K562 (cell line): ENCODE data around the gene SLC25A48. TPM values are rescaled to one million over a fixed set of nuclear protein-coding genes. Genes with fewer than 3 reads are reported as not detected.

ENCODE experiments used
- ATAC-seq: fragments of 200-7000 bp; cut with Tn5 transposase; 3 replicates; pipeline ENCODE4 v1.9.1; 2020; ENCODE audit warnings: moderate library complexity
- BruUV-seq: library from RNA; stranded (reverse); fragments of 400-500 nt; replicated peaks from 2 replicates; lab custom pipeline; 2021; lab: Mats Ljungman, UMichigan
- CTCF ChIA-PET: fragments of 300-600 bp; formaldehyde crosslinking; extraction: SDS; loops from one replicate; lab custom pipeline; 2021; ENCODE audit warnings: low intra/inter-chr PET ratio; lab: Yijun Ruan, JAX
- POLR2A ChIA-PET: fragments of 300-600, 350-650 bp; sonication (Branson Sonifier 250); formaldehyde crosslinking; extraction: SDS; loops from one replicate; lab custom pipeline; 2021; ENCODE audit warnings: antibody characterized with exemption, inconsistent platforms; lab: Yijun Ruan, JAX
- DNase-seq, 4 experiments: peaks; one replicate each; pipeline versions ENCODE4 v3.0.0 to v3.0.0-alpha.2; 2011 to 2018; ENCODE audit warnings: low spot score in 3 of 4, mixed read lengths in 3 of 4; ENCODE audit errors: extremely low read depth in 1 of 4
- FAIRE-seq: peaks from 2 replicates; lab custom pipeline; 2011; peaks lifted over from hg19 to GRCh38; lab: Jason Lieb, UNC
- H2AFZ ChIP-seq: 2 replicates; pipeline ENCODE4 v1.6.0; 2011; ENCODE audit warnings: low read depth, low read length, control low read depth, inconsistent platforms
- H3K27ac ChIP-seq: fragments of 200-600 bp; 3 replicates; pipeline ENCODE4 v1.8.0; 2011; ENCODE audit warnings: low read depth, mild to moderate bottlenecking, control low read depth, inconsistent platforms, low read length, moderate library complexity, mixed read lengths; ENCODE audit errors: extremely low read depth
- H3K27me3 ChIP-seq, 2 experiments: fragments of 300-600 bp in 1 of 2; 2 replicates in 1 of 2; 3 replicates in 1 of 2; pipeline versions ENCODE4 v1.6.0 to v1.8.0; 2011; ENCODE audit warnings: inconsistent platforms in 2 of 2, low read length in 2 of 2, mild to moderate bottlenecking in 1 of 2, mixed read lengths in 1 of 2, moderate library complexity in 1 of 2; ENCODE audit not compliant: control insufficient read depth in 2 of 2, insufficient read depth in 2 of 2
- H3K36me3 ChIP-seq: fragments of 300-600 bp; 3 replicates; pipeline ENCODE4 v1.8.0; 2011; ENCODE audit warnings: mild to moderate bottlenecking, low read length, inconsistent platforms; ENCODE audit not compliant: control insufficient read depth, insufficient read depth
- H3K4me1 ChIP-seq, 2 experiments: fragments of 200-600 bp in 1 of 2; replicated peaks in 1 of 2; 2 replicates in 1 of 2; 3 replicates in 1 of 2; pipeline versions ENCODE4 v1.5.1 to v1.8.0; 2011; ENCODE audit warnings: inconsistent platforms in 2 of 2, low read length in 2 of 2, mild to moderate bottlenecking in 1 of 2, mixed read lengths in 1 of 2, moderate library complexity in 1 of 2; ENCODE audit not compliant: control insufficient read depth in 2 of 2, insufficient read depth in 2 of 2
- H3K4me2 ChIP-seq: 2 replicates; pipeline ENCODE4 v1.6.1; 2011; ENCODE audit warnings: low read length, control low read depth, inconsistent platforms, mixed read lengths; ENCODE audit not compliant: insufficient read depth
- H3K4me3 ChIP-seq: fragments of 200-600 bp; sonication (generic), shearing (Covaris generic); 2 replicates; pipeline ENCODE4 v1.5.1; 2016; ENCODE audit warnings: control low read depth, inconsistent platforms
- H3K79me2 ChIP-seq: fragments of 200-600 bp; 3 replicates; pipeline ENCODE4 v1.8.0; 2011; ENCODE audit warnings: low read length, inconsistent platforms; ENCODE audit not compliant: control insufficient read depth, insufficient read depth
- H3K9ac ChIP-seq, 2 experiments: 2 replicates each; pipeline versions ENCODE4 v1.6.0 to v1.6.1; 2011; ENCODE audit warnings: low read depth in 2 of 2, low read length in 2 of 2, control low read depth in 1 of 2, inconsistent platforms in 1 of 2, mild to moderate bottlenecking in 1 of 2, mixed read lengths in 1 of 2; ENCODE audit not compliant: insufficient read depth in 1 of 2
- H3K9me1 ChIP-seq: one replicate; pipeline ENCODE4 v1.6.0; 2011; ENCODE audit warnings: inconsistent platforms, mild to moderate bottlenecking, low read length, moderate library complexity; ENCODE audit not compliant: control insufficient read depth, insufficient read depth
- H3K9me3 ChIP-seq: replicated peaks from 2 replicates; pipeline ENCODE4 v1.5.1; 2011; ENCODE audit warnings: low read depth, low read length, inconsistent platforms; ENCODE audit not compliant: control insufficient read depth, insufficient read depth
- H4K20me1 ChIP-seq: replicated peaks from 2 replicates; pipeline ENCODE4 v1.6.1; 2011; ENCODE audit warnings: low read length, inconsistent platforms, mixed read lengths; ENCODE audit not compliant: control insufficient read depth, insufficient read depth
- HES1 ChIP-seq: fragments of 450-650 bp; IDR thresholded peaks from 2 replicates; pipeline ENCODE4 v1.6.1; 2016; ENCODE audit warnings: low read depth, mild to moderate bottlenecking, moderate library complexity
- HNRNPLL ChIP-seq: fragments of 200-400 bp; formaldehyde crosslinking; IDR thresholded peaks from 2 replicates; pipeline ENCODE4 v1.6.1; 2017; ENCODE audit warnings: low read length, low read depth, mild to moderate bottlenecking; ENCODE audit not compliant: poor library complexity, severe bottlenecking
- NFE2L1 ChIP-seq: fragments of 450-650 bp; IDR thresholded peaks from 2 replicates; pipeline ENCODE4 v1.6.1; 2016; ENCODE audit warnings: missing genetic modification characterization, low read depth, mild to moderate bottlenecking, missing compliant biosample characterization, moderate library complexity, borderline replicate concordance
- ZBTB26 ChIP-seq: fragments of 450-650 bp; formaldehyde crosslinking; IDR thresholded peaks from 2 replicates; pipeline ENCODE4 v1.4.0; 2022; ENCODE audit warnings: missing genetic modification characterization
- ZNF174 ChIP-seq: fragments of 250-450 bp; sonication (Bioruptor Pico); IDR thresholded peaks from 2 replicates; pipeline ENCODE4 v1.4.0; 2020; ENCODE audit warnings: mild to moderate bottlenecking
- ZNF316 ChIP-seq: fragments of 450-650 bp; IDR thresholded peaks from 2 replicates; pipeline ENCODE4 v1.6.1; 2016
- ZNF592 ChIP-seq: fragments of 450-650 bp; IDR thresholded peaks from 2 replicates; pipeline ENCODE4 v1.6.1; 2017; ENCODE audit warnings: antibody characterized with exemption, mild to moderate bottlenecking
- WGBS: fragments of 100-300 bp; shearing (Covaris generic); methylation state at CpG from one replicate; pipeline ENCODE4 v1.1.6; 2016; ENCODE audit warnings: low coverage, mixed read lengths; ENCODE audit not compliant: insufficient coverage; ENCODE audit errors: missing lambda C conversion rate; 5-methylcytosine and 5-hydroxymethylcytosine counted together
- in situ Hi-C: fragments of 300-500 bp; cut with MboI; formaldehyde crosslinking; loops from 4 replicates; pipeline ENCODE4 v1.15.0; 2018; ENCODE audit warnings: inconsistent platforms, mixed read lengths
- intact Hi-C: fragments of 100-400 bp; cut with micrococcal nuclease; formaldehyde crosslinking; loops from 2 replicates; pipeline ENCODE4 v1.14.2; 2022
- polyA plus RNA-seq, 8 experiments: library from polyadenylated mRNA; depleted of rRNA in 4 of 8; stranded (reverse) in 5 of 8; unstranded in 3 of 8; fragments of >200 nt; fragmentation: Nextera tagmentation in 2 of 8; fragmentation: Illumina TruSeq in 1 of 8; extraction: Ambion mirVana in 2 of 8; extraction: Trizol in 1 of 8; gene quantifications; 2 replicates each; pipeline versions ENCODE4 v1.2.1 to v1.2.3, GENCODE V29; 2011 to 2014; ENCODE audit warnings: inconsistent platforms in 1 of 8, missing spikeins in 1 of 8
- total RNA-seq, 7 experiments: library from RNA; depleted of rRNA in 6 of 7; stranded (reverse); fragments of >200 nt in 6 of 7; fragmentation: Illumina TruSeq in 2 of 7; extraction: Trizol in 2 of 7; gene quantifications; 2 replicates each; pipeline versions ENCODE4 v1.2.1 to v1.2.3, GENCODE V29; 2011 to 2021; ENCODE audit warnings: low replicate concordance in 1 of 7

SLC25A48 gene
- total and polyA plus RNA-seq, 9 of the 15 experiments (the other 6 are each of a cell fraction or from before 2014, with no cell fraction given), result 0.08 to 0.35 (median 0.23) TPM; not detected in 1

GRCh38 chr5:135839566-135839965 is 5.1 kb downstream of the SLC25A48 start:
- H2AFZ ChIP-seq, result no peak overlapping the region
- in situ Hi-C loops (no loop called here), intact Hi-C loops (no loop called here)
- WGBS, result 0% methylated on average over 4 of the region's 4 CpGs
- H3K9me3 ChIP-seq, result no peaks in the 10 kb centered on the region
- FAIRE-seq (no peak), ATAC-seq (no peak), DNase-seq (no peak)
- H3K4me3 ChIP-seq, result no peak overlapping the region
- no peaks in the 10 kb centered on the region for H3K79me2 ChIP-seq
- no peak overlapping the region for H3K27ac ChIP-seq
- H3K4me1 ChIP-seq, result peaks cover 0 to 7% of the 10 kb centered on the region in 2 experiments; a peak in 1 of 5 replicates
- no peaks in the 10 kb centered on the region for H3K36me3 ChIP-seq
- H3K4me2 ChIP-seq, result no peak overlapping the region
- no peaks in the 10 kb centered on the region for H4K20me1 ChIP-seq
- BruUV-seq, result no TSS peak
- no peaks in the 10 kb centered on the region for H3K9me1 ChIP-seq
- CTCF ChIA-PET, result no interaction called here
- H3K27me3 ChIP-seq, result peaks cover 0 to 8% of the 10 kb centered on the region in 2 experiments; a peak in 2 of 5 replicates
- H3K9ac ChIP-seq, result no peak overlapping the region
- POLR2A ChIA-PET, result no interaction called here
- TF ChIP-seq ZBTB26 (CRISPR knock-in tag) (no peak), ZNF174 (CRISPR knock-in tag) (no peak), ZNF316 (no peak), HES1 (no peak), ZNF592 (no peak), NFE2L1 (tag) (no peak), HNRNPLL (no peak)
